NCI-H2029 treated with DMSO at 0.1 percent for 48 hours (cell line): ENCODE results near the gene RAB14.
A peak's percentile ranks its signal among the peaks of the same experiment; 100 is the strongest.
"Not testable (repeated sequence)": the region's sequence is repeated elsewhere in the genome, so short reads cannot be mapped to it uniquely, and the experiment has no call there.

Experiments
- DNase-seq: peaks from one replicate; lab custom pipeline; 2025; lab: John Stamatoyannopoulos, UW

Gene RAB14

GRCh38 chr9:121156263-121156731, 45.4 kb downstream of the RAB14 start:
- no peak for DNase-seq

- no peak for DNase-seq
Measured at GRCh38 chr9:121154782-121155181, 46.9 kb downstream of the RAB14 start.

- DNase-seq = no peak
Measured at GRCh38 chr9:121153642-121154041, 48.0 kb downstream of the RAB14 start.

GRCh38 chr9:121150188-121150587, 51.5 kb downstream of the RAB14 start:
- DNase-seq = no peak

GRCh38 chr9:121144482-121144881, 57.2 kb downstream of the RAB14 start:
- no peak for DNase-seq

- no peak for DNase-seq
Measured at GRCh38 chr9:121143771-121144170, 57.9 kb downstream of the RAB14 start.

GRCh38 chr9:121141706-121142105, 60.0 kb downstream of the RAB14 start:
- DNase-seq = no peak

GRCh38 chr9:121141306-121141705, 60.4 kb downstream of the RAB14 start:
- no peak for DNase-seq

- DNase-seq = no peak
Measured at GRCh38 chr9:121140162-121140561, 61.5 kb downstream of the RAB14 start.

GRCh38 chr9:121138973-121139372, 62.7 kb downstream of the RAB14 start:
- DNase-seq = no peak

GRCh38 chr9:121138561-121138960, 63.1 kb downstream of the RAB14 start:
- DNase-seq = no peak

GRCh38 chr9:121135642-121136041, 66.0 kb downstream of the RAB14 start:
- DNase-seq = no peak

- DNase-seq = peak; percentile 15
Measured at GRCh38 chr9:121133104-121133816, 68.4 kb downstream of the RAB14 start.

GRCh38 chr9:121129384-121129783, 72.3 kb downstream of the RAB14 start:
- not testable (repeated sequence) for DNase-seq
